ENCODE measurements around the gene ASXL3.

DNA sequence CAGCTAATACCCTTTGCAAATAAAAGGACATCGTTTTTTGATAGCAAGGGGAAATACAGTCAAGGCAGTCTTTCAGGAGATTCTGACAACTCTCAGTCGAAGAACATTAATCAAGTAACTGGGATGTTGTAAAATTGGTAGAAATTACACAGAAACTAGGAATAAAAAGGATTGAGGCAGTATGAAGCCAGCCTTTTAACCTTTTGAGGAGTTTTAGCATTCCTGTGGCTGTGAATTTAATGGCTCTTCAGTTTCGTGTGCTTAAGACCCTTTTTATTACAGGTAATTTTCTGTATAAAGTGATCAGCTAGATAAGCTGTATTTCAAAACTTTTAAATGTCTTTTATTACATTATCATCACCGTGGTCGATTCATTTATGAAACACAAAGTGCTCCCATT lies 91.6 kb downstream of the ASXL3 start:
- TF ChIP-seq NONO (IDR thresholded peaks at IDR 0.05; ENCODE audit: low read depth in 2 of 2, low read length in 1 of 2) = no peak
- TF ChIP-seq SPI1 (IDR thresholded peaks at IDR 0.05; ENCODE audit: borderline replicate concordance, low read depth, low read length) = no peak
- TF ChIP-seq, protein P1, sequence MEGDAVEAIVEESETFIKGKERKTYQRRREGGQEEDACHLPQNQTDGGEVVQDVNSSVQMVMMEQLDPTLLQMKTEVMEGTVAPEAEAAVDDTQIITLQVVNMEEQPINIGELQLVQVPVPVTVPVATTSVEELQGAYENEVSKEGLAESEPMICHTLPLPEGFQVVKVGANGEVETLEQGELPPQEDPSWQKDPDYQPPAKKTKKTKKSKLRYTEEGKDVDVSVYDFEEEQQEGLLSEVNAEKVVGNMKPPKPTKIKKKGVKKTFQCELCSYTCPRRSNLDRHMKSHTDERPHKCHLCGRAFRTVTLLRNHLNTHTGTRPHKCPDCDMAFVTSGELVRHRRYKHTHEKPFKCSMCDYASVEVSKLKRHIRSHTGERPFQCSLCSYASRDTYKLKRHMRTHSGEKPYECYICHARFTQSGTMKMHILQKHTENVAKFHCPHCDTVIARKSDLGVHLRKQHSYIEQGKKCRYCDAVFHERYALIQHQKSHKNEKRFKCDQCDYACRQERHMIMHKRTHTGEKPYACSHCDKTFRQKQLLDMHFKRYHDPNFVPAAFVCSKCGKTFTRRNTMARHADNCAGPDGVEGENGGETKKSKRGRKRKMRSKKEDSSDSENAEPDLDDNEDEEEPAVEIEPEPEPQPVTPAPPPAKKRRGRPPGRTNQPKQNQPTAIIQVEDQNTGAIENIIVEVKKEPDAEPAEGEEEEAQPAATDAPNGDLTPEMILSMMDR (IDR thresholded peaks at IDR 0.05 in 2 of 3, conservative IDR thresholded peaks at IDR 0.05 in 1 of 3; ENCODE audit: insufficient read depth in 2 of 3, low read depth in 1 of 3, low read length in 3 of 3) = no peak
- TF ChIP-seq GABPB1 (CRISPR knock-in tag; IDR thresholded peaks at IDR 0.05) = no peak
- no peak for TF ChIP-seq FOXJ3 (CRISPR knock-in tag; IDR thresholded peaks at IDR 0.05)
- no peak for TF ChIP-seq ZKSCAN1 (IDR thresholded peaks at IDR 0.05; ENCODE audit: low read depth, low read length)
- no peak for TF ChIP-seq POLR2AphosphoS2 (IDR thresholded peaks at IDR 0.05; ENCODE audit: low read length)
- no peak for TF ChIP-seq ZNF589 (CRISPR knock-in tag; IDR thresholded peaks at IDR 0.05; ENCODE audit: low read depth)
- no peak for TF ChIP-seq CHD1 (IDR thresholded peaks at IDR 0.05; ENCODE audit: low read length)
- TF ChIP-seq ARHGAP35 (IDR thresholded peaks at IDR 0.05; ENCODE audit: partially characterized antibody) = no peak
- TF ChIP-seq JUND (IDR thresholded peaks at IDR 0.05; ENCODE audit: borderline replicate concordance, low read depth, low read length) = no peak
- TF ChIP-seq JUND (tag; IDR thresholded peaks at IDR 0.05; ENCODE audit: borderline replicate concordance, low read depth, low read length) = no peak
- no peak for TF ChIP-seq HDAC2 (IDR thresholded peaks at IDR 0.05)
- TF ChIP-seq HDAC6 (IDR thresholded peaks at IDR 0.05; ENCODE audit: low read depth, low read length) = no peak

All from K562 (cell line).